IPS DF 6.9 (cell line): ENCODE measurements around the gene TMIGD1.

Experiments used
- DNase-seq: peaks from one replicate; pipeline ENCODE4 v3.0.0-alpha.2; 2013; ENCODE audit warnings: low read depth, low spot score
- H3K27ac ChIP-seq: one replicate; pipeline ENCODE4 v1.5.1; 2013; ENCODE audit warnings: low read length, control low read depth
- H3K27me3 ChIP-seq: 2 replicates; pipeline ENCODE4 v1.6.1; 2013; ENCODE audit warnings: mild to moderate bottlenecking, low read length; ENCODE audit not compliant: control insufficient read depth, insufficient read depth
- H3K36me3 ChIP-seq: 2 replicates; pipeline ENCODE4 v1.6.1; 2013; ENCODE audit warnings: low read length; ENCODE audit not compliant: control insufficient read depth, insufficient read depth
- H3K4me1 ChIP-seq: 2 replicates; pipeline ENCODE4 v1.6.1; 2013; ENCODE audit warnings: low read length; ENCODE audit not compliant: control insufficient read depth, insufficient read depth
- H3K4me3 ChIP-seq: 2 replicates; pipeline ENCODE4 v1.5.1; 2013; ENCODE audit warnings: mild to moderate bottlenecking, low read length
- H3K9me3 ChIP-seq: 2 replicates; pipeline ENCODE4 v1.6.1; 2013; ENCODE audit warnings: low read length, inconsistent platforms; ENCODE audit not compliant: control insufficient read depth, insufficient read depth
- WGBS: extraction: QIAGEN DNeasy Blood & Tissue Kit; methylation state at CpG from one replicate; pipeline ENCODE4 v1.1.7; 2013; ENCODE audit warnings: mixed read lengths, missing lambda C conversion rate; ENCODE audit not compliant: insufficient read length, insufficient coverage; 5-methylcytosine and 5-hydroxymethylcytosine counted together

Gene TMIGD1

DNA sequence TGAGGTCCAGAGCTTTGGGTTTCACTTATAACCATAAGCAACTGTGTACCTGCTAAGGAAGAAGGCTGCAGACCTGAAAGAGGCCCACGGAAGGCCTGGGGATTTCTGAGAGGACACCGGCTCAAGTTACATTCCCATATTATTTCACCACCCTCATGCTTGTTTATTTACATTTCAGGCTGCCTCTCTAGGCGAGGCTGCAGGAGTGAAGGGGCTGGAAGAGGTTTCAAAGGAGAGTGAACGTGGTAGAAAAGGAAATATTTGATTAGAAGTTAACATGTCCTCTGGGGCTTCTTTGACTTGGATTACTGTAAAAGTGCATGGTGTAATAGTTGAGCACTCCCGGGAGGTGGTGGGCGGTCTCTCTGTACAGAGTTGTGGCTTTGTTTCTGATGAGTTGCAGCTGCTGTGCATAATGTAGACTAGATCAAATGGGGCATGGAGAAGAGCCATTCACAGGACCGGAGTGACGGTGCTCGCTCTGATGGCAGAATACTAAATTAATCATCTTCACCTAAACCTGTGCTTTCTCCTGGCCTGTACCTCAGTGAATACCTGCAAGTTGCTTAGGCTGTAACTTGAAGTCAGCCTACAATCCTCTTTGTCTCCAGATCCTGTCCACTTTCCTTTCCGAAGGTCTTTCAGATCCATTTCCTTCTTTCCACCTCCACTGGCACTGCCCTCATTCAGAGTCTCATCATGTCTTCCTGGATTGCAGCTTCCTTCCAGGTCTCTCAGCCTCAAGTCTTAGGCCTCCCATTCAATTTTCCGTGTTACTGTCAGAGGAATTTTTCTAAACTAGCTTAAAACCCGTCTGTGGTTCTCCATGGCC, 43.0 kb upstream of the TMIGD1 start:
- H3K36me3 ChIP-seq, result no peaks in the 10 kb centered on the region
- H3K27me3 ChIP-seq, result peaks cover 13% of the 10 kb centered on the region; the same call in 1 of the 2 replicates
- no CpG with 5 or more reads among the region's 12 CpGs for WGBS
- no peaks in the 10 kb centered on the region; the same call in 1 of the 2 replicates for H3K4me1 ChIP-seq
- no peak for DNase-seq
- no peaks in the 10 kb centered on the region for H3K9me3 ChIP-seq
- no peak overlapping the region for H3K27ac ChIP-seq
- H3K4me3 ChIP-seq, result no peak overlapping the region

DNA sequence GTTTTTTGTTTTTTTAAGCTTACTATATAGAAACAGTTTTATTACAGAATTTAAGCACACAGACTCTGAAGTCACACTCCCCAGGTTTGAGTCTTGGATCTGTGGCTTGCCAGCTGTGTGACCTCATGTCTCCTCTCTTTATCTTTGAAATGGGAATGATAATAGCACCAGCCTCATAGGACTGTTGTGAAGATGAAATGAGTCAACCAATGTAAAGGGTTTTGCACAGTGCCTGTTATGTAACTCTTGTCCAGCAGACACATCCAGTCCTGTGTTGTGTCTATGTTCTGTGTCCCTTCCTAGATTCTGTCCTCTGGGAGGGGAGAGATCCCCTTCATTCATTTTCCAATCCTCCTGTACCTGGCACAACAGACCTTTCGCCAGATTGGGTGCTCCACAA, 41.8 kb upstream of the TMIGD1 start:
- no peak overlapping the region for H3K27ac ChIP-seq

GRCh38 chr17:30372755-30373154, 38.9 kb upstream of the TMIGD1 start:
- no peaks in the 10 kb centered on the region for H3K9me3 ChIP-seq
- no peak for DNase-seq
- no peaks in the 10 kb centered on the region for H3K4me1 ChIP-seq
- no CpG with 5 or more reads among the region's 2 CpGs for WGBS
- no peaks in the 10 kb centered on the region for H3K36me3 ChIP-seq
- no peak overlapping the region for H3K27ac ChIP-seq
- H3K27me3 ChIP-seq, result peaks cover 8% of the 10 kb centered on the region; the same call in 1 of the 2 replicates
- H3K4me3 ChIP-seq, result no peak overlapping the region

More for the DNA sequence above, 41.8 kb upstream of the TMIGD1 start:
- H3K36me3 ChIP-seq, result no peaks in the 10 kb centered on the region
- no peaks in the 10 kb centered on the region for H3K9me3 ChIP-seq
- DNase-seq, result no peak
- no peaks in the 10 kb centered on the region; the same call in 1 of the 2 replicates for H3K4me1 ChIP-seq
- peaks cover 13% of the 10 kb centered on the region; the same call in 1 of the 2 replicates for H3K27me3 ChIP-seq
- H3K4me3 ChIP-seq, result no peak overlapping the region
- WGBS, result no CpG with 5 or more reads among the region's 1 CpG

DNA sequence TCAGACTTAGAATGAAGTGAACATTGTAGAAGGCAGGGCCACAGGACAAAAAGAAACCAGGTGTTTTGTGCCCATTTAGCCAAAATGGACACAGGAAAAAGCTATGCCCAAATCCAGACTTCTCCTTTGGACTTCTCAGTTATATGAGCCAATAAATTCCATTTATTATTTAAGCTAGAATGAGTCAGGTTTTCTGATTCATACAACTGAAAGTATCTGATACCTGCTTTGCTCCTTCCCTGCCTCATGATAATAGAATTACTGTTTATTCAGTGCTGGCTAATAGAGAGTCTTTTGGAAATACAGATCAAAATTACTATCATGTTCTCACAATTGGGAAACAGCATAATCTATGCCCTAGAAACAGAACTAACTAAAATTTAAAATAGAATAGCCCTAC, 36.1 kb upstream of the TMIGD1 start:
- DNase-seq, result no peak
- Histone ChIP-seq H3K27me3 (no peaks in the 10 kb centered on the region), H3K9me3 (no peaks in the 10 kb centered on the region), H3K36me3 (no peaks in the 10 kb centered on the region), H3K4me1 (no peaks in the 10 kb centered on the region), H3K4me3 (no peak overlapping the region), H3K27ac (no peak overlapping the region)

DNA sequence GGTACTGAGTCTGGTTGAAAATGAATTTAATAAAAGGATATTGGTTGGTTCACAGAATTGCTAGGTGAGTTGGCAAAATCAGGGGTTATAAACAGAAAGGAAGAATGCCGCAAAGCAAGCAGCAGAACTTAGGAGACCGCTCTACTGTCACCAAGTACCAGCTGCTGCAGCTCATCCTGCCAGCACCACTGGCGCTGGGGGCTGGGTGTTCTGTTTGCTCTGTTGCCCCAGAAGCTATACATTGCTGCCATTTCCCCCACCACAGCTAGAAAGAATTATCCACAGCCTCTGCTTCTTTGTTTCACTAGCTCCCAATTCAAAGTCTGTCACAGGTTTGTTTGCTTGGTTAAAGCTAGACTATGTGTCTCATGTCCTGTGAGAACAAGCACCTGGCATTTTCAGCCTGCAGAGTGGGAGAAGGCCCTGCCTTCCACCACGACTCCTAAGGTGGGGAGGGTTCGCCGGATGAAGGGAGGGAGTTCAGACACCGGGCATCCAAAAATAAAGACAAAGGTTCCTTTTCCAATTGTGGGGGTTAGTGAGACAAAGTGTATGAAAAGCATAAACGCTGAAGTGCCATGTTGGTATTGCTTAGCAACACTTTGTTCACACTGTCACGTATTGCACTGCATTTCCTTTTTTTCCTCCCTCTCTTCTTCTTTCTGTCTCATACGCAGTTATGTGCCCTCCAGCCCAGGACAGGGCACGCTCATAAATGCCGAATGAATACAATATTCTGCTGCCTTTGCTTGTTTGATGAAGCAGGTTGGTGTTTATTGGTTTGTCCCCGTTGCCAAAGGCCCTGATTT, 35.3 kb upstream of the TMIGD1 start:
- WGBS, result no CpG with 5 or more reads among the region's 13 CpGs
- no peak for DNase-seq
- H3K9me3 ChIP-seq, result no peaks in the 10 kb centered on the region

GRCh38 chr17:30366536-30366935, 32.7 kb upstream of the TMIGD1 start:
- H3K27ac ChIP-seq, result no peak overlapping the region
- WGBS, result no CpG with 5 or more reads among the region's 3 CpGs
- H3K27me3 ChIP-seq, result no peaks in the 10 kb centered on the region
- no peak overlapping the region for H3K4me3 ChIP-seq
- H3K4me1 ChIP-seq, result no peaks in the 10 kb centered on the region
- no peaks in the 10 kb centered on the region for H3K36me3 ChIP-seq
- no peak for DNase-seq
- no peaks in the 10 kb centered on the region for H3K9me3 ChIP-seq

More for the DNA sequence above, 35.3 kb upstream of the TMIGD1 start:
- Histone ChIP-seq H3K36me3 (no peaks in the 10 kb centered on the region), H3K27me3 (no peaks in the 10 kb centered on the region), H3K4me1 (no peaks in the 10 kb centered on the region), H3K4me3 (no peak overlapping the region), H3K27ac (no peak overlapping the region)

GRCh38 chr17:30363715-30364202, 29.9 kb upstream of the TMIGD1 start:
- no peak for DNase-seq
- no CpG with 5 or more reads among the region's 1 CpG for WGBS

GRCh38 chr17:30361766-30362279, 28.0 kb upstream of the TMIGD1 start:
- Histone ChIP-seq H3K4me1 (no peaks in the 10 kb centered on the region), H3K36me3 (no peaks in the 10 kb centered on the region), H3K9me3 (no peaks in the 10 kb centered on the region), H3K27ac (no peak overlapping the region), H3K4me3 (no peak overlapping the region), H3K27me3 (no peaks in the 10 kb centered on the region)
- DNase-seq, result no peak
- WGBS, result no CpG with 5 or more reads among the region's 4 CpGs

More at GRCh38 chr17:30363715-30364202, 29.9 kb upstream of the TMIGD1 start:
- H3K4me3 ChIP-seq, result no peak overlapping the region
- H3K9me3 ChIP-seq, result no peaks in the 10 kb centered on the region
- H3K36me3 ChIP-seq, result no peaks in the 10 kb centered on the region
- H3K27me3 ChIP-seq, result no peaks in the 10 kb centered on the region
- no peaks in the 10 kb centered on the region for H3K4me1 ChIP-seq
- H3K27ac ChIP-seq, result no peak overlapping the region

GRCh38 chr17:30360086-30360808, 26.4 kb upstream of the TMIGD1 start:
- Histone ChIP-seq H3K27ac (no peak overlapping the region), H3K4me3 (no peak overlapping the region), H3K9me3 (no peaks in the 10 kb centered on the region), H3K4me1 (no peaks in the 10 kb centered on the region), H3K27me3 (no peaks in the 10 kb centered on the region), H3K36me3 (no peaks in the 10 kb centered on the region)
- no peak for DNase-seq
- 100% methylated on average over 1 of the region's 8 CpGs for WGBS
